Measurements from ENCODE around the gene ZNF423.

Gene ZNF423

DNA sequence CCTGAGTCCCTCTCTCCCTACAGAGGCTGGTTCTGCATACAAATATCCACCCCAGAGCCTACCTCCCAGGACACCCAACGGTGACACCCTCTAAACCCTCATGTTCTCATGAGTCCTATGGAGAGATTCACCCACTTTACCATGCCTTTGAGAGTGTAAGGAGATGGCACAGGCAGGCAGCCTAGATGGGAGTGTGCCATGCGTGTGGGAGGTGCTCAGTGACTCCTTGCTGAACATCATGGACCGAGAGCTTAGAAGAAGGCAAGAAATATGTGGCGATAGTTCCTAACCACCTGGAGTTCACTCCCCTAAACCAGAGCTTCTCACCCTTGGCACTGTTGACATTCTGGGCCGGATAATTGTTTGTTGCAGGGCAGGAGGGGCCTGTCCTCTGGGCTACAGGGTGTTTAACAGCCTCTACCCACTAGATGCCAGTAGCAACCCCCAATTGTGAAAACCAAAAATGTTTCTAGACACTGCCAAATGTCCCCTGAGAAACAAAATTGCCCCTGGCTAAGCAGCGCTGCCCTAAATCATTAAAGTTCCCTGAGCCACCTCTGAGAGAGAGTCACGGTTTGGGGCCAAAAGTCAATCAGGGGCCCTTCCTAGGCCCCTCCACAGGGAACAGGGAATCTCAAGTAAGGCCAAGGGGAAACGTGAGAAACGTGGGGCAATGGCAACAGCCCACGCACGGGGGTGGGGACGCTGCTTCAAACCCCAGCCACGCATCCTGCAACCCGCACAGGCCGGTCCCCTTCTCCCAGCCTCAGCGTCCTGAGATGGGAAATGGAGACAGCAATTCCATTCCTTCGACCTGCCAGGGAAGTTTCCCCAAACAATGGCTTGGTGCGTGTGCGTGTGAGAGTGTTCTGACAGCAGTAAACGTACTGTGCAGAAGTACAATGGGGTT lies 415.5 kb downstream of the ZNF423 start:
- DNase-seq: no peak

DNA sequence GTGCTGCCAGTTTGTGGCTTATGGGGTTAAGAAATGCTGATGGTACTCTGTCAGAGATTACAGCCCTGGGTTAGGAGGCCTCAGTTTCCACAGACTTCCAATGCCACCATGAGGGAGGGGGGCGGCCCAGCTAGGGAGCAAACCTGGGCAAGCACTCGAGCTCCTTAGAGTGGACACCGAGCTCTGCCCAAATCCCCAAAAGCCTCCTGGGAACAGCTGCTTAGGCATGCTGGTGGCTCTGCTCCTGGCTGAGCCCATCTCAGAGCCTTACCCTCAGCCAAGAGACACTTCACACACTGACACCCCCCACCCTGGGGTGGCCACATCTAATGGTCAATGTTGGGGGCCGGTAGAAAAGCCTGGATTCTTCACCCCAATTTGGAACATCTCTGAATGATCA lies 416.2 kb downstream of the ZNF423 start:
- no peak for DNase-seq

DNA sequence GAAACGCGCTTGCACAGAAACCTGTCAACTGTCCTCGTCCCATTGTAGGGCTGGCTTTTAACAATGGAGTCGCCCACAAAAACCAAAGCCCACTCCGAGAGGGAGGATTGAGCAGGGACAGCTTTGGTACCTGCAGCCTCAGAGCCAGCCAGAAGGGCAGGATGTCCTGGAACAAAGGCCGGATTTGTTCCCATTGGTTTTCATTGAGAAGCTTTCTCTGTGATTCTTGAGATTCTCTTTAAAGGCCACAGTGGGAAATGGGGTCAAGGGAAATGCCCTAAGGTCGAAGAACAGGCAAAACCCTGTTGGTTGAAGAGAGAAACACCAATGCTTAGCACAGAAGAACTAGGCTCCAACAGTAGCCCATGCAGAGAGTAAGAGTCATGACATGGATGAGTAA lies 416.9 kb downstream of the ZNF423 start:
- DNase-seq: no peak

Measured in NCI-H1417 treated with DMSO at 0.1 percent for 48 hours (cell line).